ENCODE data around the gene ALX3.

- TF ChIP-seq EP300 (IDR thresholded peaks at IDR 0.05) = no peak
- TF ChIP-seq POLR2A (IDR thresholded peaks at IDR 0.05) = no peak
Measured at GRCh38 chr1:110091381-110091780, 20.9 kb upstream of the ALX3 start.
